H9 (cell line): ENCODE results near the gene SEC23IP. TPM values are rescaled to one million over a fixed set of nuclear protein-coding genes. Genes with fewer than 3 reads are reported as not detected.

Source experiments
- DNase-seq: peaks from one replicate; pipeline ENCODE4 v3.0.0-alpha.2; 2017
- H2AFZ ChIP-seq: one replicate; pipeline ENCODE4 v1.6.1; 2013; ENCODE audit warnings: mild to moderate bottlenecking, low read length, control low read depth, moderate library complexity
- H2AK5ac ChIP-seq: 2 replicates; pipeline ENCODE4 v1.6.1; 2013; ENCODE audit warnings: low read length, control low read depth, mixed read lengths; ENCODE audit not compliant: insufficient read length
- H2BK120ac ChIP-seq: one replicate; pipeline ENCODE4 v1.6.1; 2013; ENCODE audit warnings: low read depth, mild to moderate bottlenecking, low read length, control low read depth, inconsistent platforms; ENCODE audit not compliant: poor library complexity, severe bottlenecking
- H2BK12ac ChIP-seq: 2 replicates; pipeline ENCODE4 v1.6.1; 2013; ENCODE audit warnings: low read length, control low read depth, mixed read lengths, low read depth; ENCODE audit not compliant: insufficient read length
- H2BK15ac ChIP-seq: 2 replicates; pipeline ENCODE4 v1.6.1; 2013; ENCODE audit warnings: low read depth, low read length, control low read depth
- H2BK20ac ChIP-seq: one replicate; pipeline ENCODE4 v1.6.1; 2013; ENCODE audit warnings: low read depth, mild to moderate bottlenecking, low read length, control low read depth, inconsistent platforms; ENCODE audit not compliant: poor library complexity, severe bottlenecking
- H2BK5ac ChIP-seq: 2 replicates; pipeline ENCODE4 v1.6.1; 2013; ENCODE audit warnings: low read length, control low read depth, mixed read lengths; ENCODE audit not compliant: insufficient read length
- H3K14ac ChIP-seq: 2 replicates; pipeline ENCODE4 v1.6.1; 2013; ENCODE audit warnings: low read length, control low read depth; ENCODE audit not compliant: insufficient read depth
- H3K18ac ChIP-seq: 2 replicates; pipeline ENCODE4 v1.6.1; 2013; ENCODE audit warnings: low read depth, mild to moderate bottlenecking, mixed read lengths, low read length, control low read depth; ENCODE audit not compliant: insufficient read length
- H3K23ac ChIP-seq: 2 replicates; pipeline ENCODE4 v1.6.1; 2013; ENCODE audit warnings: low read length, control low read depth, mixed read lengths, low read depth; ENCODE audit not compliant: insufficient read length
- H3K23me2 ChIP-seq: 2 replicates; pipeline ENCODE4 v1.6.1; 2013; ENCODE audit warnings: low read depth, mild to moderate bottlenecking, mixed read lengths, low read length, control low read depth; ENCODE audit not compliant: insufficient read length, poor library complexity, severe bottlenecking
- H3K27ac ChIP-seq: 2 replicates; pipeline ENCODE4 v1.5.1; 2013; ENCODE audit warnings: low read length, control low read depth, mixed read lengths, low read depth; ENCODE audit not compliant: insufficient read length
- H3K27me3 ChIP-seq: 2 replicates; pipeline ENCODE4 v1.6.1; 2013; ENCODE audit warnings: low read length, control low read depth, inconsistent platforms; ENCODE audit not compliant: insufficient read depth
- H3K4ac ChIP-seq: 2 replicates; pipeline ENCODE4 v1.6.1; 2013; ENCODE audit warnings: low read depth, mild to moderate bottlenecking, control low read depth, inconsistent platforms, low read length, moderate library complexity
- H3K4me1 ChIP-seq: 2 replicates; pipeline ENCODE4 v1.6.1; 2013; ENCODE audit warnings: low read length, control low read depth, inconsistent platforms; ENCODE audit not compliant: insufficient read depth
- H3K4me2 ChIP-seq: 2 replicates; pipeline ENCODE4 v1.6.1; 2013; ENCODE audit warnings: low read length, control low read depth, mixed read lengths; ENCODE audit not compliant: insufficient read length, insufficient read depth
- H3K56ac ChIP-seq: 2 replicates; pipeline ENCODE4 v1.6.1; 2013; ENCODE audit warnings: low read depth, mild to moderate bottlenecking, mixed read lengths, low read length, control low read depth; ENCODE audit not compliant: insufficient read length
- H3K79me1 ChIP-seq: 2 replicates; pipeline ENCODE4 v1.6.1; 2013; ENCODE audit warnings: low read depth, mild to moderate bottlenecking, moderate library complexity, low read length, control low read depth, inconsistent platforms; ENCODE audit not compliant: insufficient read depth, poor library complexity, severe bottlenecking
- H3K79me2 ChIP-seq: 2 replicates; pipeline ENCODE4 v1.6.1; 2013; ENCODE audit warnings: low read length, control low read depth, inconsistent platforms; ENCODE audit not compliant: insufficient read depth
- H3K9ac ChIP-seq: 2 replicates; pipeline ENCODE4 v1.6.1; 2013; ENCODE audit warnings: low read length, control low read depth, mixed read lengths; ENCODE audit not compliant: insufficient read length; ENCODE audit errors: extremely low read depth
- H3K9me3 ChIP-seq: one replicate; pipeline ENCODE4 v1.6.1; 2013; ENCODE audit warnings: low read depth, low read length, inconsistent platforms; ENCODE audit not compliant: control insufficient read depth
- H3T11ph ChIP-seq: one replicate; pipeline ENCODE4 v1.6.1; 2013; ENCODE audit warnings: mild to moderate bottlenecking, low read length, control low read depth, inconsistent platforms
- H4K20me1 ChIP-seq: one replicate; pipeline ENCODE4 v1.6.1; 2013; ENCODE audit not compliant: control insufficient read depth, insufficient read length, insufficient read depth
- H4K5ac ChIP-seq: 2 replicates; pipeline ENCODE4 v1.6.1; 2013; ENCODE audit warnings: low read depth, mild to moderate bottlenecking, mixed read lengths, low read length, control low read depth; ENCODE audit not compliant: insufficient read length
- H4K8ac ChIP-seq: replicated peaks from 2 replicates; pipeline ENCODE4 v1.6.1; 2013; ENCODE audit warnings: low read length, control low read depth, mixed read lengths, low read depth; ENCODE audit not compliant: insufficient read length
- H4K91ac ChIP-seq: 2 replicates; pipeline ENCODE4 v1.6.1; 2013; ENCODE audit warnings: low read depth, mild to moderate bottlenecking, moderate library complexity, mixed read lengths, low read length, control low read depth; ENCODE audit not compliant: insufficient read length
- H3K27ac Mint-ChIP-seq, 3 experiments: 2 replicates in 2 of 3; 3 replicates in 1 of 3; pipeline ENCODE4 v1.8.0; 2020 to 2021; ENCODE audit warnings: mixed read lengths in 3 of 3, mild to moderate bottlenecking in 1 of 3, moderate library complexity in 1 of 3
- H3K27me3 Mint-ChIP-seq: 2 replicates; pipeline ENCODE4 v1.8.0; 2021; ENCODE audit warnings: low read depth, mild to moderate bottlenecking, moderate library complexity, mixed read lengths
- H3K36me3 Mint-ChIP-seq, 3 experiments: 2 replicates in 2 of 3; 3 replicates in 1 of 3; pipeline ENCODE4 v1.8.0; 2020 to 2021; ENCODE audit warnings: low read depth in 3 of 3, mixed read lengths in 3 of 3; ENCODE audit not compliant: insufficient read depth in 1 of 3
- H3K4me1 Mint-ChIP-seq, 2 experiments: 2 replicates each; pipeline ENCODE4 v1.8.0; 2020; ENCODE audit warnings: mixed read lengths in 2 of 2
- H3K4me3 Mint-ChIP-seq, 2 experiments: 2 replicates in 1 of 2; 3 replicates in 1 of 2; pipeline ENCODE4 v1.8.0; 2020 to 2021; ENCODE audit warnings: mild to moderate bottlenecking in 2 of 2, mixed read lengths in 2 of 2, moderate library complexity in 1 of 2
- H3K9me3 Mint-ChIP-seq, 2 experiments: 2 replicates in 1 of 2; 3 replicates in 1 of 2; pipeline ENCODE4 v1.8.0; 2020; ENCODE audit warnings: mild to moderate bottlenecking in 2 of 2, mixed read lengths in 2 of 2, moderate library complexity in 1 of 2
- WGBS: extraction: QIAGEN DNeasy Blood & Tissue Kit; methylation state at CpG from one replicate; pipeline ENCODE4 v1.1.7; 2013; ENCODE audit warnings: missing lambda C conversion rate, low lambda C conversion rate, mixed read lengths; ENCODE audit not compliant: insufficient read length; ENCODE audit errors: extremely low coverage; 5-methylcytosine and 5-hydroxymethylcytosine counted together
- total RNA-seq: library from RNA; stranded (reverse); gene quantifications from 2 replicates; pipeline ENCODE4 v1.2.1, GENCODE V29; 2021
- TF ChIP-seq, protein P1 (sequence below): fragments of 200-600 bp; sonication (generic); conservative IDR thresholded peaks from 3 replicates; pipeline ENCODE4 v1.8.0; 2021; ENCODE audit warnings: antibody characterized with exemption, mild to moderate bottlenecking

The SEC23IP gene
- total RNA-seq, 1 experiment from 2014 or later, result 93.0 TPM

DNA sequence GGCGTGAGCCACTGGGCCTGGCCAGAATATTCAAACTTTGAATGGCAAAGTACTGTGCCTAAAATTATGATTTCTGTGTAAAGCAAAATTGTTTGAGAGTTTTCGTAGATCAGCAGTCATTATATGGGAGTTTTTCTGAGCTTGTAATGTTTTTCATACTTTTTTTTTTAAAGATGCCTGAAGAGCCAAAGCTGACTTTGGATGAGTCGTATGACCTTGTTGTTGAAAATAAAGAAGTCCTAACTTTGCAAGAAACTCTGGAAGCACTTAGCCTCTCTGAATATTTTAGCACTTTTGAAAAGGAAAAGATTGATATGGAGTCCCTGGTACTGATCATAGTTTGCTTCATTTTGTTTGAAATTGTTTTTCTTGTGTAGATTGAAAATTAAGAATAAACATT, 26.7 kb downstream of the SEC23IP start:
- H2BK12ac ChIP-seq, result no peak overlapping the region
- no peaks in the 10 kb centered on the region for H3K27me3 Mint-ChIP-seq
- no peak overlapping the region for H3K18ac ChIP-seq
- DNase-seq, result no peak
- no peak overlapping the region for H3K14ac ChIP-seq
- H3K9ac ChIP-seq, result no peak overlapping the region
- no peak overlapping the region for H3K4ac ChIP-seq
- no peaks in the 10 kb centered on the region for H4K20me1 ChIP-seq
- H2AK5ac ChIP-seq, result no peak overlapping the region
- no peak overlapping the region for H4K5ac ChIP-seq
- no peaks in the 10 kb centered on the region for H3K79me2 ChIP-seq
- H2BK20ac ChIP-seq, result no peak overlapping the region
- no peak overlapping the region; a peak in 1 of 7 replicates for H3K27ac Mint-ChIP-seq
- no peak overlapping the region for H3K4me3 Mint-ChIP-seq
- no peak overlapping the region for H4K91ac ChIP-seq
- no peak overlapping the region for H4K8ac ChIP-seq
- H2BK120ac ChIP-seq, result no peak overlapping the region
- H3K23me2 ChIP-seq, result no peaks in the 10 kb centered on the region
- no peak overlapping the region for H2BK15ac ChIP-seq
- H3K4me1 Mint-ChIP-seq, result no peaks in the 10 kb centered on the region
- no peaks in the 10 kb centered on the region for H3K9me3 Mint-ChIP-seq
- H3K79me1 ChIP-seq, result no peaks in the 10 kb centered on the region
- no peaks in the 10 kb centered on the region for H3K9me3 ChIP-seq
- H3T11ph ChIP-seq, result no peak overlapping the region
- no peak overlapping the region for H3K56ac ChIP-seq
- H3K27me3 ChIP-seq, result no peaks in the 10 kb centered on the region
- no peak overlapping the region for H2AFZ ChIP-seq
- no peak overlapping the region for H2BK5ac ChIP-seq
- H3K36me3 Mint-ChIP-seq, result peaks cover 14 to 87% (median 70%) of the 10 kb centered on the region in 3 experiments; a peak in 6 of 7 replicates
- H3K23ac ChIP-seq, result no peak overlapping the region
- no peak overlapping the region for H3K27ac ChIP-seq
- H3K4me2 ChIP-seq, result no peak overlapping the region
- H3K4me1 ChIP-seq, result no peaks in the 10 kb centered on the region
- WGBS, result no CpG with 5 or more reads among the region's 3 CpGs
- TF ChIP-seq, protein P1, sequence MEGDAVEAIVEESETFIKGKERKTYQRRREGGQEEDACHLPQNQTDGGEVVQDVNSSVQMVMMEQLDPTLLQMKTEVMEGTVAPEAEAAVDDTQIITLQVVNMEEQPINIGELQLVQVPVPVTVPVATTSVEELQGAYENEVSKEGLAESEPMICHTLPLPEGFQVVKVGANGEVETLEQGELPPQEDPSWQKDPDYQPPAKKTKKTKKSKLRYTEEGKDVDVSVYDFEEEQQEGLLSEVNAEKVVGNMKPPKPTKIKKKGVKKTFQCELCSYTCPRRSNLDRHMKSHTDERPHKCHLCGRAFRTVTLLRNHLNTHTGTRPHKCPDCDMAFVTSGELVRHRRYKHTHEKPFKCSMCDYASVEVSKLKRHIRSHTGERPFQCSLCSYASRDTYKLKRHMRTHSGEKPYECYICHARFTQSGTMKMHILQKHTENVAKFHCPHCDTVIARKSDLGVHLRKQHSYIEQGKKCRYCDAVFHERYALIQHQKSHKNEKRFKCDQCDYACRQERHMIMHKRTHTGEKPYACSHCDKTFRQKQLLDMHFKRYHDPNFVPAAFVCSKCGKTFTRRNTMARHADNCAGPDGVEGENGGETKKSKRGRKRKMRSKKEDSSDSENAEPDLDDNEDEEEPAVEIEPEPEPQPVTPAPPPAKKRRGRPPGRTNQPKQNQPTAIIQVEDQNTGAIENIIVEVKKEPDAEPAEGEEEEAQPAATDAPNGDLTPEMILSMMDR, result no peak
